ENCODE measurements around the gene CEBPG.

CEBPG gene

GRCh38 chr19:33407140-33407551 lies 33.6 kb downstream of the CEBPG start:
- no peaks in the 10 kb centered on the region for H3F3A ChIP-seq (ENCODE audit: low read depth)
- H3K9me3 ChIP-seq (ENCODE audit: insufficient read depth, low read depth, low read length) = no peaks in the 10 kb centered on the region
- H3K27me3 ChIP-seq (ENCODE audit: insufficient read depth, low read length, poor library complexity, severe bottlenecking) = no peaks in the 10 kb centered on the region
- H3K4me2 ChIP-seq (ENCODE audit: low read depth, low read length, poor library complexity, severe bottlenecking) = no peak overlapping the region
- no peaks in the 10 kb centered on the region for H3K4me1 ChIP-seq (ENCODE audit: insufficient read depth, low read length, poor library complexity, severe bottlenecking)
- no peaks in the 10 kb centered on the region for H4K20me1 ChIP-seq (ENCODE audit: insufficient read depth, low read length, poor library complexity, severe bottlenecking)
- H3K36me3 ChIP-seq (ENCODE audit: insufficient read depth, low read length) = no peaks in the 10 kb centered on the region
- no peak overlapping the region for H2AFZ ChIP-seq (ENCODE audit: low read length)
- TF ChIP-seq EZH2phosphoT487 (IDR thresholded peaks at IDR 0.05; ENCODE audit: borderline replicate concordance) (no peak), CTCF (conservative IDR thresholded peaks at IDR 0.05; ENCODE audit: low read length) (no peak)
- no peak overlapping the region for H3K4me3 ChIP-seq (ENCODE audit: low read length, poor library complexity, severe bottlenecking)
- H3K9ac ChIP-seq (ENCODE audit: low read depth, low read length, poor library complexity, severe bottlenecking) = no peak overlapping the region
- H3K9me2 ChIP-seq (replicated peaks; ENCODE audit: low read depth, low read length) = no peaks in the 10 kb centered on the region
- no peaks in the 10 kb centered on the region for H3K79me2 ChIP-seq (ENCODE audit: insufficient read depth, low read length)

- H3K4me2 ChIP-seq (ENCODE audit: low read depth, low read length, poor library complexity, severe bottlenecking) = no peak overlapping the region
- H3F3A ChIP-seq (ENCODE audit: low read depth) = no peaks in the 10 kb centered on the region
- no peaks in the 10 kb centered on the region for H3K79me2 ChIP-seq (ENCODE audit: insufficient read depth, low read length)
- H4K20me1 ChIP-seq (ENCODE audit: insufficient read depth, low read length, poor library complexity, severe bottlenecking) = no peaks in the 10 kb centered on the region
- H3K9ac ChIP-seq (ENCODE audit: low read depth, low read length, poor library complexity, severe bottlenecking) = no peak overlapping the region
- H3K27me3 ChIP-seq (ENCODE audit: insufficient read depth, low read length, poor library complexity, severe bottlenecking) = no peaks in the 10 kb centered on the region
- no peaks in the 10 kb centered on the region for H3K9me2 ChIP-seq (replicated peaks; ENCODE audit: low read depth, low read length)
- H2AFZ ChIP-seq (ENCODE audit: low read length) = no peak overlapping the region
- no peak overlapping the region for H3K4me3 ChIP-seq (ENCODE audit: low read length, poor library complexity, severe bottlenecking)
- H3K36me3 ChIP-seq (ENCODE audit: insufficient read depth, low read length) = no peaks in the 10 kb centered on the region
- TF ChIP-seq EZH2phosphoT487 (IDR thresholded peaks at IDR 0.05; ENCODE audit: borderline replicate concordance) = no peak
- no peak for TF ChIP-seq CTCF (conservative IDR thresholded peaks at IDR 0.05; ENCODE audit: low read length)
- no peaks in the 10 kb centered on the region for H3K4me1 ChIP-seq (ENCODE audit: insufficient read depth, low read length, poor library complexity, severe bottlenecking)
- H3K9me3 ChIP-seq (ENCODE audit: insufficient read depth, low read depth, low read length) = no peaks in the 10 kb centered on the region
Measured at GRCh38 chr19:33407716-33408115, 34.2 kb downstream of the CEBPG start.

GRCh38 chr19:33408116-33408515 lies 34.6 kb downstream of the CEBPG start:
- Histone ChIP-seq H3K9me2 (replicated peaks; ENCODE audit: low read depth, low read length) (no peaks in the 10 kb centered on the region), H2AFZ (ENCODE audit: low read length) (no peak overlapping the region), H4K20me1 (ENCODE audit: insufficient read depth, low read length, poor library complexity, severe bottlenecking) (no peaks in the 10 kb centered on the region), H3K36me3 (ENCODE audit: insufficient read depth, low read length) (no peaks in the 10 kb centered on the region), H3K9ac (ENCODE audit: low read depth, low read length, poor library complexity, severe bottlenecking) (no peak overlapping the region), H3K9me3 (ENCODE audit: insufficient read depth, low read depth, low read length) (no peaks in the 10 kb centered on the region), H3K4me2 (ENCODE audit: low read depth, low read length, poor library complexity, severe bottlenecking) (no peak overlapping the region), H3K4me3 (ENCODE audit: low read length, poor library complexity, severe bottlenecking) (no peak overlapping the region), H3F3A (ENCODE audit: low read depth) (no peaks in the 10 kb centered on the region), H3K4me1 (ENCODE audit: insufficient read depth, low read length, poor library complexity, severe bottlenecking) (no peaks in the 10 kb centered on the region), H3K79me2 (ENCODE audit: insufficient read depth, low read length) (no peaks in the 10 kb centered on the region), H3K27me3 (ENCODE audit: insufficient read depth, low read length, poor library complexity, severe bottlenecking) (no peaks in the 10 kb centered on the region)
- TF ChIP-seq EZH2phosphoT487 (IDR thresholded peaks at IDR 0.05; ENCODE audit: borderline replicate concordance) (no peak), CTCF (conservative IDR thresholded peaks at IDR 0.05; ENCODE audit: low read length) (no peak)

Data from Loucy (cell line).